Measurements from ENCODE around the gene LMTK2.

Gene LMTK2

DNA sequence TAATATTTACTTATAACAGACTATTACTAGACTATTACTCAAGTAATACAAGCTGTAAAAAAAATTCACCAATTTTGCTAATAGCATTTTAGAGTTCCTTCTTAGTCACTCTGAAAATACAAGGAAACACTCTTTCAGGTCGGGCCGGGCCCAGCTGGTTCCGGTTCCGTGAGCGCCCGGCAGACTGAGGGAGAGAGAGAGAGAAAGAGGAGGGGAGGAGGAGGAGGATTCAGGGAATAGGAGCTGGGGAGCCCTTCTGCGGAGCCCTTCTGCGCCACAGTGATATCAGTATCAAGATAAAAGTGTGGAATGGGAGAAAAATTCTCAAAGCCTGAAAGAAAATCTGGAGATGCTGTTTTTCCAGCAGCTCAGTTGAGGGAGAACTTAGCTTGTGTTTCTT, 74.1 kb downstream of the LMTK2 start:
- no peak overlapping the region for H3K27ac ChIP-seq (ENCODE audit: low read length)

DNA sequence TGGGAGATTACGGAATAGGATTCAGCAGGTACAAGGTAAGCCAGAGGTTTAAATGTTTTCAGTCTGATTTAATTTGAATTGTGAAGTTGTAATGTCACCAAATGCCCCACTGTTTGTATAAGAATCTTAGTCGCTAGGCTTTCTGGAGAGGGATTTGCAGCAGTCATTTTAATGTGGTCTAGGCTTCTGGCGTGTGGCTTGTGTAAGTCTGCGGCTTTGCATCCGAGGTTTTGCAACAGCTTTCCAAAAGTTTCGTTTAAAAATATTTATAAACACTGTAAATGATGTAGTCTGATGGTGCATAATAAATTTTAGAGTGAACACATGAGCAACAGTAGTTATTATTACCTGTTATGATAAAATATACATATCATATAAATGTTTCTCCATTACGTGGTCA, 78.4 kb downstream of the LMTK2 start:
- Histone ChIP-seq H3K4me1 (ENCODE audit: insufficient read depth, low read length) (peaks cover 10% of the 10 kb centered on the region; the same call in 1 of the 2 replicates), H3K9me3 (ENCODE audit: insufficient read depth, low read depth, low read length) (no peaks in the 10 kb centered on the region), H3K27me3 (ENCODE audit: insufficient read depth, low read length) (no peaks in the 10 kb centered on the region), H3K9ac (ENCODE audit: low read depth, low read length) (no peak overlapping the region), H3K27ac (ENCODE audit: low read length) (no peak overlapping the region), H3K36me3 (ENCODE audit: insufficient read depth, low read depth, low read length) (peaks cover 10% of the 10 kb centered on the region), H3K4me3 (ENCODE audit: low read length) (no peak overlapping the region)

More for the DNA sequence above, 74.1 kb downstream of the LMTK2 start:
- Histone ChIP-seq H3K9ac (ENCODE audit: low read depth, low read length) (no peak overlapping the region), H3K9me3 (ENCODE audit: insufficient read depth, low read depth, low read length) (no peaks in the 10 kb centered on the region), H3K4me1 (ENCODE audit: insufficient read depth, low read length) (peaks cover 14% of the 10 kb centered on the region; the same call in 1 of the 2 replicates), H3K4me3 (ENCODE audit: low read length) (no peak overlapping the region), H3K36me3 (ENCODE audit: insufficient read depth, low read depth, low read length) (peaks cover 10% of the 10 kb centered on the region), H3K27me3 (ENCODE audit: insufficient read depth, low read length) (no peaks in the 10 kb centered on the region)

DNA sequence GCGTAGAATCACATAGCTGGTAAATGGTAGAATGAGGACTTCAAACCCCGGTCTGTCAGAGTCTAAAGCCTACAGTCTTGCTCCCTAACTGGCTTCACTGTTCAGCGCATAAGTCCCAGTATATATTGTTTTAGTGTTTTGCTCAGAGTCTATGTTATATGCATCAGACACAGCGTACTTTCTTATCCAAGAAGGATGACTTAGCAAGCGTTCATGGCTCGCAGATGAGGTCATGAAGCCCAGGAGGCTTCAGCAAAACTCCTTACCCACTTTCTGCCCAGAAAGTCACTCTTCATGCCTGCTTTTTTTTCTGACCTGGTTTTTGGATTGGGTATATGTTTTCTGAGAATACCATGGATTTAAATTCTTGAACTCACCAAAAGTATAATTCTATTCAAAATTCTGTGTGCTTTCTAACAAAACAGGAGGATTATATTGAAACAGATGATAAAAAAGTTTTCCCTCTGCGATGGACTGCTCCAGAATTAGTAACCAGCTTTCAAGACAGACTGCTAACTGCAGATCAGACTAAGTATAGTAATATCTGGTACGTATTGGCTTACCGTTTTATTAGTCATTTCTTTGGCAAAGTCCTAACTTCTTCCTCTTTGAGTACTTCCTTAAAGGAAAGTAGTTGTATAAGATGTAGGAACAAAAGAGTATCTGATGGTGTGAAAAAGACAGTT, 79.9 kb downstream of the LMTK2 start:
- no peaks in the 10 kb centered on the region for H3K27me3 ChIP-seq (ENCODE audit: insufficient read depth, low read length)
- peaks cover 10% of the 10 kb centered on the region; the same call in 1 of the 2 replicates for H3K4me1 ChIP-seq (ENCODE audit: insufficient read depth, low read length)
- no peaks in the 10 kb centered on the region for H3K9me3 ChIP-seq (ENCODE audit: insufficient read depth, low read depth, low read length)
- H3K27ac ChIP-seq (ENCODE audit: low read length) = no peak overlapping the region
- H3K4me3 ChIP-seq (ENCODE audit: low read length) = no peak overlapping the region
- H3K9ac ChIP-seq (ENCODE audit: low read depth, low read length) = no peak overlapping the region
- peaks cover 20% of the 10 kb centered on the region for H3K36me3 ChIP-seq (ENCODE audit: insufficient read depth, low read depth, low read length)

DNA sequence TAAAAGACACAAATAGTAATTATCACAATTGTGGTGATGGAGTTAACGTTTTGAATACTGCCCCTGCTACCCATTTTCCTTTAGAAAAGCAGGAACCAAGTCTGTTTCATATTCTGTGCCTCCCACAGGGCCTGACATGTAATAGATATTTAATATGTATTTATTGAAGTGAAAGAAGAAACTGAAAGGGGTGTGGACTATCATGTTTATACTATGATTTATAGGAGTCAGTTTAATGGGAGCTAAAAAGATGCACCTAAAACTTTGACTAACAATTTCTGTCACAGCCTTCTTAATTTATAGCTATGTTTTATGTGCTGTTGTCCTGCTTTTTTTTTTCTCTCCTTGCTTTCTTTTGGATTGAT, 80.5 kb downstream of the LMTK2 start:
- no peak overlapping the region for H3K27ac ChIP-seq (ENCODE audit: low read length)
- H3K4me3 ChIP-seq (ENCODE audit: low read length) = no peak overlapping the region
- H3K9me3 ChIP-seq (ENCODE audit: insufficient read depth, low read depth, low read length) = no peaks in the 10 kb centered on the region
- H3K36me3 ChIP-seq (ENCODE audit: insufficient read depth, low read depth, low read length) = peaks cover 25% of the 10 kb centered on the region
- H3K9ac ChIP-seq (ENCODE audit: low read depth, low read length) = no peak overlapping the region
- H3K4me1 ChIP-seq (ENCODE audit: insufficient read depth, low read length) = peaks cover 10% of the 10 kb centered on the region; the same call in 1 of the 2 replicates
- H3K27me3 ChIP-seq (ENCODE audit: insufficient read depth, low read length) = no peaks in the 10 kb centered on the region

DNA sequence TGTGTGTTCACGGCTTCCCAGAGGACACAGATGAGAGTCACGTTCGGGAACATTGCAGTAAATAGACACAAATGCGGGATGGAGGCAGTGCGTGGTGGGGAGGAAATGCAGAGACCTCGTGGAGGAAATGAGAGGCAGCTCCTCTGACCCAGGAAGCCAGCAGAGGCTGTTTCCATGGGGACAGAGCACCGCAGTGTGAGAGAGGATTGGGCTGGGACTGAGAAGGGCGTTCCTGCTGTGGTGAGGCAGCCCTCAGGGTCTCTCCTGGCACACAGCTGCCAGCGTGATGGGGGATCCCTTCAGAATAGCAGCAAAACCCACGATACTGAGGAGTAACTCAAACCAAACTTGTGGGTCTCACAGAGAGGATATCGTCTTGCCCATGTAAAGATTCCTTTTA, 82.9 kb downstream of the LMTK2 start:
- no peaks in the 10 kb centered on the region for H3K9me3 ChIP-seq (ENCODE audit: insufficient read depth, low read depth, low read length)
- no peak overlapping the region for H3K9ac ChIP-seq (ENCODE audit: low read depth, low read length)
- H3K36me3 ChIP-seq (ENCODE audit: insufficient read depth, low read depth, low read length) = peaks cover 49% of the 10 kb centered on the region
- H3K4me1 ChIP-seq (ENCODE audit: insufficient read depth, low read length) = no peaks in the 10 kb centered on the region
- no peak overlapping the region for H3K27ac ChIP-seq (ENCODE audit: low read length)
- H3K4me3 ChIP-seq (ENCODE audit: low read length) = no peak overlapping the region
- H3K27me3 ChIP-seq (ENCODE audit: insufficient read depth, low read length) = no peaks in the 10 kb centered on the region

DNA sequence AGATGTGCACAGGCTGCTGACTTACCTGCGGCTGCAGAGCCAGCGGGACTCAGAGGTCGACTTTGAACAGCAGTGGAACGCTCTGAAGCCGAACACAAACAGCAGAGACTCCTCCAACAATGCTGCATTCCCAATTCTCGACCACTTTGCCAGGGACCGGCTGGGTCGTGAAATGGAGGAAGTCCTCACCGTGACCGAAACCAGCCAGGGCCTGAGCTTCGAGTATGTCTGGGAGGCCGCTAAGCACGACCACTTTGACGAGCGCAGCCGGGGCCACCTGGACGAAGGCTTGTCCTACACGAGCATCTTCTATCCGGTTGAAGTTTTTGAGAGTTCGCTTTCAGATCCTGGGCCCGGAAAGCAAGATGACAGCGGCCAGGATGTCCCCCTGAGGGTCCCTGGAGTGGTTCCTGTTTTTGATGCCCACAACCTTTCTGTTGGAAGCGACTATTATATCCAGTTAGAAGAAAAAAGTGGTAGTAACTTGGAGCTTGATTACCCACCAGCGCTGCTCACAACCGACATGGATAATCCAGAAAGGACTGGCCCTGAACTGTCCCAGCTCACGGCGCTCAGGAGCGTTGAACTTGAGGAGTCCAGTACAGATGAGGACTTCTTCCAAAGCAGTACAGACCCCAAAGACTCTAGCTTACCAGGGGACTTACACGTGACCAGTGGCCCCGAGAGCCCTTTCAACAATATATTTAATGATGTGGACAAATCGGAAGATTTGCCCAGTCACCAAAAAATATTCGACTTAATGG, 85.2 kb downstream of the LMTK2 start:
- Histone ChIP-seq H3K27ac (ENCODE audit: low read length) (no peak overlapping the region), H3K27me3 (ENCODE audit: insufficient read depth, low read length) (no peaks in the 10 kb centered on the region), H3K9ac (ENCODE audit: low read depth, low read length) (no peak overlapping the region), H3K4me1 (ENCODE audit: insufficient read depth, low read length) (no peaks in the 10 kb centered on the region), H3K9me3 (ENCODE audit: insufficient read depth, low read depth, low read length) (no peaks in the 10 kb centered on the region), H3K36me3 (ENCODE audit: insufficient read depth, low read depth, low read length) (peaks cover 65% of the 10 kb centered on the region), H3K4me3 (ENCODE audit: low read length) (no peak overlapping the region)

DNA sequence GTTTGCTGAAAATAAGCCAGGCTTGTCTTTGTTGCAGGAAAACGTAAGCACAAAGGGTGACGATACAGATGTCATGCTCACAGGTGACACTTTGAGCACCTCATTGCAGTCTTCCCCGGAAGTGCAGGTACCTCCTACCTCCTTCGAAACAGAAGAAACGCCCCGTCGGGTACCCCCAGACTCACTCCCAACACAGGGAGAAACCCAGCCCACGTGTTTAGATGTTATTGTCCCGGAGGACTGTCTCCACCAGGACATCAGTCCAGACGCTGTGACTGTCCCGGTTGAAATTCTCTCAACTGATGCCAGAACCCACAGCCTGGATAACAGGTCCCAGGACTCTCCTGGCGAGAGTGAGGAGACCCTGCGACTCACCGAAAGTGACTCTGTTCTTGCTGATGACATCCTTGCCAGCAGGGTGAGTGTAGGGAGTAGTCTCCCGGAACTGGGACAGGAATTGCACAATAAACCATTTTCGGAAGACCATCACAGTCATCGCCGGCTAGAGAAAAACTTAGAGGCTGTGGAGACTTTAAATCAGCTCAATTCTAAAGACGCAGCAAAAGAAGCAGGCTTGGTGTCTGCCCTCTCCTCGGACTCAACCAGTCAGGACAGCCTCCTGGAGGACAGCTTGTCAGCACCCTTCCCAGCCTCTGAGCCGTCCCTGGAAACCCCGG, 86.3 kb downstream of the LMTK2 start:
- H3K27me3 ChIP-seq (ENCODE audit: insufficient read depth, low read length) = no peaks in the 10 kb centered on the region
- peaks cover 62% of the 10 kb centered on the region for H3K36me3 ChIP-seq (ENCODE audit: insufficient read depth, low read depth, low read length)
- no peaks in the 10 kb centered on the region for H3K9me3 ChIP-seq (ENCODE audit: insufficient read depth, low read depth, low read length)
- no peak overlapping the region for H3K27ac ChIP-seq (ENCODE audit: low read length)
- no peak overlapping the region for H3K4me3 ChIP-seq (ENCODE audit: low read length)
- no peak overlapping the region for H3K9ac ChIP-seq (ENCODE audit: low read depth, low read length)
- H3K4me1 ChIP-seq (ENCODE audit: insufficient read depth, low read length) = no peaks in the 10 kb centered on the region

DNA sequence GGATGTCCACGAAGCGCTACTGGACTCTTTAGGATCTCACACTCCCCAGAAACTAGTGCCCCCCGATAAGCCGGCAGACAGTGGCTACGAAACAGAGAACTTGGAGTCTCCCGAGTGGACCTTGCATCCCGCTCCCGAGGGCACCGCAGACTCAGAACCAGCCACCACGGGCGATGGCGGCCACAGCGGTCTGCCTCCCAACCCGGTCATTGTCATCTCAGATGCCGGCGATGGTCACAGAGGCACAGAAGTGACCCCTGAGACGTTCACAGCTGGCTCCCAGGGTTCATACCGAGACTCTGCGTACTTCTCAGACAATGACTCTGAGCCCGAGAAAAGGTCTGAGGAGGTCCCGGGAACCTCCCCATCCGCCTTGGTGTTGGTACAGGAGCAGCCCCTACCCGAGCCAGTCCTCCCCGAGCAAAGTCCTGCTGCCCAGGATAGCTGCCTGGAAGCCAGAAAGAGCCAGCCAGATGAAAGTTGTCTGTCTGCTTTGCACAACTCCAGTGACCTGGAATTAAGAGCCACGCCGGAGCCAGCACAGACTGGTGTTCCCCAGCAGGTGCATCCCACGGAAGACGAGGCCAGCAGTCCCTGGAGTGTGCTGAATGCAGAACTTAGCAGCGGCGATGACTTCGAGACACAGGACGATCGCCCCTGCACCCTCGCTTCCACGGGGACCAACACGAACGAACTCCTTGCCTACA, 87.0 kb downstream of the LMTK2 start:
- H3K27me3 ChIP-seq (ENCODE audit: insufficient read depth, low read length) = no peaks in the 10 kb centered on the region
- H3K4me1 ChIP-seq (ENCODE audit: insufficient read depth, low read length) = no peaks in the 10 kb centered on the region
- no peak overlapping the region for H3K4me3 ChIP-seq (ENCODE audit: low read length)
- H3K9ac ChIP-seq (ENCODE audit: low read depth, low read length) = no peak overlapping the region
- no peak overlapping the region for H3K27ac ChIP-seq (ENCODE audit: low read length)
- H3K36me3 ChIP-seq (ENCODE audit: insufficient read depth, low read depth, low read length) = peaks cover 61% of the 10 kb centered on the region
- H3K9me3 ChIP-seq (ENCODE audit: insufficient read depth, low read depth, low read length) = no peaks in the 10 kb centered on the region

DNA sequence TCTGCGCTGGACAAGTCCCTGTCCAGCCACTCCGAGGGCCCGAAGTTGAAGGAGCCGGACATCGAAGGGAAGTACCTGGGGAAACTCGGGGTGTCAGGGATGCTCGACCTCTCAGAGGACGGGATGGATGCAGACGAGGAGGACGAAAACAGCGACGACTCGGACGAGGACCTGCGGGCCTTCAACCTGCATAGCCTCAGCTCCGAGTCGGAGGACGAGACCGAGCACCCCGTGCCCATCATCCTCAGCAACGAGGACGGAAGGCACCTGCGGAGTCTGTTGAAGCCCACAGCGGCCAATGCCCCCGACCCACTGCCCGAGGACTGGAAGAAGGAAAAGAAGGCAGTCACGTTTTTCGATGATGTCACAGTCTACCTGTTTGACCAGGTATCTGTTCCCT, 87.5 kb downstream of the LMTK2 start:
- H3K4me1 ChIP-seq (ENCODE audit: insufficient read depth, low read length) = no peaks in the 10 kb centered on the region
- H3K4me3 ChIP-seq (ENCODE audit: low read length) = no peak overlapping the region
- peaks cover 59% of the 10 kb centered on the region for H3K36me3 ChIP-seq (ENCODE audit: insufficient read depth, low read depth, low read length)
- H3K27me3 ChIP-seq (ENCODE audit: insufficient read depth, low read length) = no peaks in the 10 kb centered on the region
- no peaks in the 10 kb centered on the region for H3K9me3 ChIP-seq (ENCODE audit: insufficient read depth, low read depth, low read length)
- H3K27ac ChIP-seq (ENCODE audit: low read length) = no peak overlapping the region
- H3K9ac ChIP-seq (ENCODE audit: low read depth, low read length) = no peak overlapping the region

DNA sequence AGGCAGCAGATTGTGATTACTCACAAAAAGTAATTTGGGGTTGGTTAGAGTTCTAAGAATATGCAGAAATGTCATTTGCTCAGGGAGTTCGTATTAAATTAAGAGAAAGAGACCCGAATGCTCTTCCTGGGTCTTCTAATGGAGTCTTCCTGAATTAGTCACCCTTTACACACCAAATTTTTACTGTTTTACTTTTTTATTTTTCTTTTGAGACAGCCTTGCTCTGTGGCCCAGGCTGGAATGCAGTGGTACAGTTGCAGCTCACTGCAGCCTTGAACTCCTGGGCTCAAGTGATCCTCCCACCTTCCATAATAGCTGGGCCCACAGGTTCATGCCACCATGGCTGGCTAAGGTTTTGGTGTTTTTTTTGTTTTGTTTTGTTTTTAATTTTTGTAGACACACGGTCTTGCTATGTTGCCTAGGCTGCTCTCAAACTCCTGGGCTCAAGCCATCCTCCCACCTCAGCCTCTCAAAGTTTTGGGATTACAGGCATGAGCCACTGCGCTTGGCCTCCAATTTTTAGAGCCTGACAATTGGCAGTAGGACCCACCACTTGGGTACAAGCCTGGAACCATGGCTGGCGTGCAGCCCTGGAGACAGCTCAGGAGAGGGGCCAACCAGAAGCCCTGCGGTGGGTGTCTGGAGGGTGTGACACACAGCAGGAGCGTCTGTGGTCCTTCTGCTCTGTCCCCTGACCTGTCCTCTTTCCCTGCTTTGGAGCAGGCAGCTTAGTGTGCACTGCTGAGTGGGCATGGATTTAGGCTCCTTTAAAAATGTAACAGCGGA, 88.2 kb downstream of the LMTK2 start:
- Histone ChIP-seq H3K9me3 (ENCODE audit: insufficient read depth, low read depth, low read length) (no peaks in the 10 kb centered on the region), H3K4me3 (ENCODE audit: low read length) (no peak overlapping the region), H3K27me3 (ENCODE audit: insufficient read depth, low read length) (no peaks in the 10 kb centered on the region), H3K27ac (ENCODE audit: low read length) (no peak overlapping the region), H3K9ac (ENCODE audit: low read depth, low read length) (no peak overlapping the region), H3K4me1 (ENCODE audit: insufficient read depth, low read length) (no peaks in the 10 kb centered on the region), H3K36me3 (ENCODE audit: insufficient read depth, low read depth, low read length) (peaks cover 58% of the 10 kb centered on the region)
